Glomerular endothelial cell (primary cell): ENCODE data around the gene HBD. TPM values are rescaled to one million over a fixed set of nuclear protein-coding genes. Genes with fewer than 3 reads are reported as not detected.
A peak's percentile ranks its signal among the peaks of the same experiment; 100 is the strongest.
"Not testable (repeated sequence)": the region's sequence is repeated elsewhere in the genome, so short reads cannot be mapped to it uniquely, and the experiment has no call there.

Experiments
- DNase-seq: peaks from one replicate; pipeline ENCODE4 v3.0.0-alpha.2; 2011; ENCODE audit warnings: low read depth, low spot score; ENCODE audit errors: extremely low read depth
- total RNA-seq: library from RNA; depleted of rRNA; stranded (reverse); fragments of >200 nt; gene quantifications from 2 replicates; pipeline ENCODE4 v1.2.3, GENCODE V29; 2015

The HBD gene
- total RNA-seq: not detected in 2 replicates

- no peak for DNase-seq
These were observed at the start of gene HBD for GRCh38 chr11:5234381-5234834. TSS of gene HBD (minus strand) at chr11:5234483. CDS start at chr11:5234433, 50 bp downstream.

- DNase-seq: no peak
These were observed 49.6 kb upstream of the HBD start for GRCh38 chr11:5283882-5284281.

GRCh38 chr11:5283086-5283485 lies 48.8 kb upstream of the HBD start:
- DNase-seq: no peak

GRCh38 chr11:5282628-5283027 lies 48.3 kb upstream of the HBD start:
- no peak for DNase-seq

- no peak for DNase-seq
These were observed 47.3 kb upstream of the HBD start for GRCh38 chr11:5281596-5281995.

GRCh38 chr11:5280582-5281102 lies 46.4 kb upstream of the HBD start:
- peak; percentile 86 for DNase-seq

- DNase-seq: no peak
These were observed 45.3 kb upstream of the HBD start for GRCh38 chr11:5279471-5280090.

- DNase-seq: no peak
These were observed 43.6 kb upstream of the HBD start for GRCh38 chr11:5277807-5278382.

- no peak for DNase-seq
These were observed 42.4 kb upstream of the HBD start for GRCh38 chr11:5276697-5277096.

- DNase-seq: no peak
These were observed 41.3 kb upstream of the HBD start for GRCh38 chr11:5275369-5276110.

GRCh38 chr11:5274395-5274794 lies 40.1 kb upstream of the HBD start:
- DNase-seq: no peak

- DNase-seq: no peak
These were observed 38.2 kb upstream of the HBD start for GRCh38 chr11:5272395-5273017.

GRCh38 chr11:5269715-5270147 lies 35.4 kb upstream of the HBD start, which contains the start of gene HBE1:
TSS of gene HBE1 (minus strand) at chr11:5269945. CDS start at chr11:5269890, 55 bp downstream.
- DNase-seq: no peak

GRCh38 chr11:5267033-5267563 lies 32.8 kb upstream of the HBD start:
- no peak for DNase-seq

- DNase-seq: no peak
These were observed 32.3 kb upstream of the HBD start for GRCh38 chr11:5266609-5267008.

GRCh38 chr11:5265832-5266231 lies 31.5 kb upstream of the HBD start:
- DNase-seq: no peak

- DNase-seq: no peak
These were observed 24.4 kb upstream of the HBD start for GRCh38 chr11:5258543-5259262.

GRCh38 chr11:5257296-5257695 lies 23.0 kb upstream of the HBD start:
- no peak for DNase-seq

GRCh38 chr11:5254646-5255413 lies 20.5 kb upstream of the HBD start, which contains the start of gene HBG2:
TSS of gene HBG2 (minus strand) at chr11:5254781. CDS start at chr11:5254728, 53 bp downstream.
- DNase-seq: not testable (repeated sequence)
